PFSK-1 (cell line): ENCODE results near the gene C6orf120.

Source experiments
- FOXP2 ChIP-seq: optimal IDR thresholded peaks from 2 replicates; pipeline ENCODE3; 2011; ENCODE audit warnings: borderline replicate concordance, control low read depth, inconsistent platforms; ENCODE audit not compliant: insufficient read depth; ENCODE audit errors: extremely low read length, extremely low read depth
- POLR2AphosphoS5 ChIP-seq: IDR thresholded peaks from 2 replicates; pipeline ENCODE4 v1.6.1; 2012; ENCODE audit warnings: low read depth, mild to moderate bottlenecking, control low read depth, low read length, moderate library complexity
- REST ChIP-seq, 2 experiments: IDR thresholded peaks; 2 replicates each; pipeline versions ENCODE4 v1.6.1 to v1.8.0; 2011 to 2012; ENCODE audit warnings: low read depth in 2 of 2, low read length in 2 of 2, control low read depth in 1 of 2, inconsistent platforms in 1 of 2, mild to moderate bottlenecking in 1 of 2, moderate library complexity in 1 of 2; ENCODE audit not compliant: insufficient read depth in 1 of 2
- SIN3A ChIP-seq: IDR thresholded peaks from 2 replicates; pipeline ENCODE4 v1.6.1; 2012; ENCODE audit warnings: mild to moderate bottlenecking, low read length, moderate library complexity, borderline replicate concordance; ENCODE audit not compliant: insufficient read depth
- TAF1 ChIP-seq: IDR thresholded peaks from 2 replicates; pipeline ENCODE4 v1.6.1; 2012; ENCODE audit warnings: low read length, control low read depth, borderline replicate concordance; ENCODE audit not compliant: insufficient read depth

The C6orf120 gene

DNA sequence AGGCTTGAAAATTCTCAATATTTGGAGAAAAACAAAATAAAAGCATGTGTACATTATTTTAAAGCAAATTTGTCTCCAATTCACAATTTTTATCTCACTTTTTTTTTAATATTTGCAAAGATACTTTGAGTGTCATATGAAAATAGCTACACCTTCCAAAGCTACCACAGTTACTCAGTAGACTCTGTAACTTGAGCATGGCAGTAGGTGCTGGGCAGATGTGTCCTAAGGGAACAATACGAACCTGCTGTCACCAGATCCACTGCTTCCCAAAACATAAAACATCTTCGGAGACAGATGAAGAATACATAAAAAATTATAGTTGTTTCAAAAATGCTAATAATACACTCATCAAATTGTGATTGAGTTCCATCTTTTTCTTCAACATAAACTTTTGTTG is 10.7 kb upstream of the C6orf120 start:
- TF ChIP-seq FOXP2 (no peak), SIN3A (no peak), REST (IDR thresholded peaks at IDR 0.05; ENCODE audit: insufficient read depth in 1 of 2, low read depth in 2 of 2, low read length in 2 of 2) (no peak), TAF1 (no peak), POLR2AphosphoS5 (no peak)

GRCh38 chr6:169692516-169692915 is 9.4 kb upstream of the C6orf120 start:
- TF ChIP-seq REST (IDR thresholded peaks at IDR 0.05; ENCODE audit: insufficient read depth in 1 of 2, low read depth in 2 of 2, low read length in 2 of 2): no peak
- TF ChIP-seq TAF1: no peak
- TF ChIP-seq POLR2AphosphoS5: no peak
- no peak for TF ChIP-seq SIN3A
- TF ChIP-seq FOXP2: no peak

GRCh38 chr6:169695131-169695530 is 6.8 kb upstream of the C6orf120 start:
- TF ChIP-seq POLR2AphosphoS5 (no peak), TAF1 (no peak), SIN3A (no peak), REST (IDR thresholded peaks at IDR 0.05; ENCODE audit: insufficient read depth in 1 of 2, low read depth in 2 of 2, low read length in 2 of 2) (no peak), FOXP2 (no peak)

DNA sequence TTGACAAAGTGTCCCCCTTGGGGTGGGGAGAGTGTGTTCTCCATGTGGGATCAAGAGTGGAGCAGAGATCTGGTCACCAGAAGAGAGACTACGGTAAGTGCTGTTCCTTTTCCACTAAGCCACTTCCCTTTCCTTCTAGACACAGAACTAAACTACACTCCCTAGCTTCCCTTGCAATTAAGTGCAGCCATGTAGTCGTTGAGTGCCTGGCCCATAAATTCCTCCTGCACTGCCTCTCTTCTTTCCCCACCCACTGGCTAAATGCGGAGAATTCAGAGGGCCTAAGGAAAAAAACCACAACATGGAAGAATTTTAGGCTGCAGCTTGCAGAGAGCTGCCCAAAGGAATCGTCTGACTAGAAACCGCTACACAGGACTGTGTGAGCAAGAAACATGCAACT is 1.6 kb upstream of the C6orf120 start:
- no peak for TF ChIP-seq SIN3A
- no peak for TF ChIP-seq FOXP2
- TF ChIP-seq POLR2AphosphoS5: no peak
- TF ChIP-seq REST (IDR thresholded peaks at IDR 0.05; ENCODE audit: insufficient read depth in 1 of 2, low read depth in 2 of 2, low read length in 2 of 2): no peak
- no peak for TF ChIP-seq TAF1

- no peak for TF ChIP-seq SIN3A
- no peak for TF ChIP-seq TAF1
- no peak for TF ChIP-seq FOXP2
- TF ChIP-seq REST (IDR thresholded peaks at IDR 0.05; ENCODE audit: insufficient read depth in 1 of 2, low read depth in 2 of 2, low read length in 2 of 2): no peak
- TF ChIP-seq POLR2AphosphoS5: no peak
Measured at GRCh38 chr6:169701311-169701953, 494 bp upstream of the C6orf120 start.
